GM12878 (cell line): ENCODE data around the gene CCDC106. TPM values are rescaled to one million over a fixed set of nuclear protein-coding genes. Genes with fewer than 3 reads are reported as not detected.
A peak's percentile ranks its signal among the peaks of the same experiment; 100 is the strongest.

Experiments used
- E4F1 ChIP-seq: fragments of 450-650 bp; IDR thresholded peaks from 2 replicates; pipeline ENCODE4 v1.6.1; 2018; ENCODE audit warnings: borderline replicate concordance, mild to moderate bottlenecking; ENCODE audit not compliant: partially characterized antibody
- ELK1 ChIP-seq: IDR thresholded peaks from 2 replicates; pipeline ENCODE4 v1.6.1; 2012; ENCODE audit warnings: low read depth, low read length, improper control_type of control experiment
- FOXK2 ChIP-seq: fragments of 450-650 bp; IDR thresholded peaks from 2 replicates; pipeline ENCODE4 v1.6.1; 2017; ENCODE audit warnings: mild to moderate bottlenecking, moderate library complexity
- LARP7 ChIP-seq: fragments of 450-650 bp; IDR thresholded peaks from 2 replicates; pipeline ENCODE4 v1.6.1; 2017; ENCODE audit warnings: mild to moderate bottlenecking
- MEF2A ChIP-seq: IDR thresholded peaks from 2 replicates; pipeline ENCODE4 v1.6.1; 2011; ENCODE audit warnings: low read depth, mild to moderate bottlenecking, low read length, moderate library complexity; ENCODE audit not compliant: insufficient read depth
- NFIC ChIP-seq: IDR thresholded peaks from 2 replicates; pipeline ENCODE4 v1.6.1; 2012; ENCODE audit warnings: low read depth, mild to moderate bottlenecking, inconsistent platforms, low read length, moderate library complexity
- NKRF ChIP-seq: fragments of 450-650 bp; conservative IDR thresholded peaks from 2 replicates; pipeline ENCODE4 v1.6.1; 2017; ENCODE audit warnings: mild to moderate bottlenecking, moderate library complexity
- NRF1 ChIP-seq: conservative IDR thresholded peaks from 2 replicates; pipeline ENCODE4 v1.6.1; 2011; ENCODE audit warnings: mild to moderate bottlenecking, low read depth, low read length, improper control_type of control experiment
- POLR2AphosphoS2 ChIP-seq: IDR thresholded peaks from 2 replicates; pipeline ENCODE4 v1.6.1; 2011; ENCODE audit warnings: low read depth, mild to moderate bottlenecking, low read length, improper control_type of control experiment, moderate library complexity
- POLR2AphosphoS5 ChIP-seq: IDR thresholded peaks from 2 replicates; pipeline ENCODE4 v1.6.1; 2011; ENCODE audit warnings: mild to moderate bottlenecking, low read length, inconsistent platforms
- POU2F2 ChIP-seq: IDR thresholded peaks from 3 replicates; pipeline ENCODE4 v1.6.1; 2011; ENCODE audit warnings: low read depth, mild to moderate bottlenecking, low read length, borderline replicate concordance
- RCOR1 ChIP-seq: conservative IDR thresholded peaks from 2 replicates; pipeline ENCODE4 v1.6.1; 2012; ENCODE audit warnings: low read depth, low read length, improper control_type of control experiment
- TCF12 ChIP-seq: IDR thresholded peaks from 2 replicates; pipeline ENCODE4 v1.6.1; 2011; ENCODE audit warnings: low read depth, mild to moderate bottlenecking, low read length
- USF1 ChIP-seq: IDR thresholded peaks from 2 replicates; pipeline ENCODE4 v1.6.1; 2011; ENCODE audit warnings: borderline replicate concordance, low read depth, mild to moderate bottlenecking, moderate library complexity, mixed read lengths, low read length; ENCODE audit not compliant: insufficient read depth; ENCODE audit errors: extremely low read length
- WRNIP1 ChIP-seq: IDR thresholded peaks from 2 replicates; pipeline ENCODE4 v1.6.1; 2011; ENCODE audit warnings: low read depth, low read length, improper control_type of control experiment, borderline replicate concordance
- YY1 ChIP-seq: IDR thresholded peaks from 2 replicates; pipeline ENCODE4 v1.6.1; 2011; ENCODE audit warnings: low read depth, mild to moderate bottlenecking, low read length
- ZBED1 ChIP-seq: IDR thresholded peaks from 2 replicates; pipeline ENCODE4 v1.6.1; 2016; ENCODE audit warnings: borderline replicate concordance
- ZNF687 ChIP-seq: fragments of 450-650 bp; IDR thresholded peaks from 2 replicates; pipeline ENCODE4 v1.6.1; 2017; ENCODE audit warnings: mild to moderate bottlenecking, moderate library complexity
- polyA plus RNA-seq, 11 experiments: library from polyadenylated mRNA; depleted of rRNA in 4 of 11; unstranded in 6 of 11; stranded (reverse) in 5 of 11; fragments of >200 nt; fragmentation: Nextera tagmentation in 4 of 11; fragmentation: Illumina TruSeq in 1 of 11; extraction: Ambion mirVana in 4 of 11; extraction: Trizol in 1 of 11; gene quantifications; 1 replicate in 1 of 11; 2 replicates in 10 of 11; pipeline versions ENCODE4 v1.2.1 to v1.2.3, GENCODE V29; 2011 to 2016; ENCODE audit warnings: inconsistent platforms in 2 of 11, missing spikeins in 2 of 11, low read depth in 1 of 11
- total RNA-seq, 4 experiments: library from RNA; depleted of rRNA in 3 of 4; stranded (reverse); fragments of >200 nt in 3 of 4; fragmentation: Illumina TruSeq in 1 of 4; extraction: Trizol in 1 of 4; gene quantifications; 2 replicates each; pipeline versions ENCODE4 v1.2.1 to v1.2.3, GENCODE V29; 2013 to 2021

The CCDC106 gene
- total and polyA plus RNA-seq, 10 of the 15 experiments (the other 5 are each of a cell fraction or from before 2014, with no cell fraction given), result 0.04 to 35.9 (median 19.8) TPM

GRCh38 chr19:55624109-55625003, 23.7 kb upstream of the CCDC106 start, which contains the start of gene ZNF784 (continued):
- no peak for TF ChIP-seq E4F1
- TF ChIP-seq NRF1, result peak; percentile 25; the same call in 1 of the 2 replicates
- TF ChIP-seq TCF12, result no peak
- TF ChIP-seq YY1, result peak; percentile 97
- TF ChIP-seq POLR2AphosphoS2, result peak; percentile 85
- no peak for TF ChIP-seq NFIC
- TF ChIP-seq ZBED1, result 0 out of 2 replicates have a peak, but pooled peaks have one; percentile 53
- TF ChIP-seq USF1, result no peak
- TF ChIP-seq RCOR1, result 0 out of 2 replicates have a peak, but pooled peaks have one; percentile 70
- TF ChIP-seq ELK1, result no peak
- TF ChIP-seq LARP7, result no peak
- TF ChIP-seq FOXK2, result no peak
- peak; percentile 80 for TF ChIP-seq POLR2AphosphoS5
- 0 out of 2 replicates have a peak, but pooled peaks have one; percentile 17 for TF ChIP-seq MEF2A
- TF ChIP-seq POU2F2, result peak; percentile 82; the same call in 1 of the 3 replicates
- no peak for TF ChIP-seq WRNIP1
- no peak for TF ChIP-seq ZNF687
- TF ChIP-seq NKRF, result 0 out of 2 replicates have a peak, but pooled peaks have one; percentile 24
